ENCODE results near the gene NGFR.
"Not testable (repeated sequence)": the region's sequence is repeated elsewhere in the genome, so short reads cannot be mapped to it uniquely, and the experiment has no call there.

NGFR gene

DNA sequence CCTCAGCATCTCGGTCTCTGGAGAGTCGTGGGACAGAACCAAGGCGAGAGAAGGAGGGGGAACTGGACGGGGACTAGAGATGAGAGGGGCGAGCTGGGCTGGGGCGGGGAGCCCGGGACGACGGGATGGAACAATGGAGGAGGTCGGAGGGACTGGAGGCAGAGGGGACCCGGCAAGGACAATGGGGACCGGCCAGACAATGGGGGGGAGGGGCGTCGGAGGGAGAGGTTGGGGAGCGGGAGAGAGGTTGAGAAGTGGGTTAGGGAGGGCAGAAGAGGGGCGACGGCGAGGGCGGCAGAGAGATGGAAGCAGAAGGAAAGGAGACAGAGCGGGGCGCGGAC, 719 bp downstream of the NGFR start:
- no peak for DNase-seq (ENCODE audit: low read depth in 3 of 3, low spot score in 1 of 3)

DNA sequence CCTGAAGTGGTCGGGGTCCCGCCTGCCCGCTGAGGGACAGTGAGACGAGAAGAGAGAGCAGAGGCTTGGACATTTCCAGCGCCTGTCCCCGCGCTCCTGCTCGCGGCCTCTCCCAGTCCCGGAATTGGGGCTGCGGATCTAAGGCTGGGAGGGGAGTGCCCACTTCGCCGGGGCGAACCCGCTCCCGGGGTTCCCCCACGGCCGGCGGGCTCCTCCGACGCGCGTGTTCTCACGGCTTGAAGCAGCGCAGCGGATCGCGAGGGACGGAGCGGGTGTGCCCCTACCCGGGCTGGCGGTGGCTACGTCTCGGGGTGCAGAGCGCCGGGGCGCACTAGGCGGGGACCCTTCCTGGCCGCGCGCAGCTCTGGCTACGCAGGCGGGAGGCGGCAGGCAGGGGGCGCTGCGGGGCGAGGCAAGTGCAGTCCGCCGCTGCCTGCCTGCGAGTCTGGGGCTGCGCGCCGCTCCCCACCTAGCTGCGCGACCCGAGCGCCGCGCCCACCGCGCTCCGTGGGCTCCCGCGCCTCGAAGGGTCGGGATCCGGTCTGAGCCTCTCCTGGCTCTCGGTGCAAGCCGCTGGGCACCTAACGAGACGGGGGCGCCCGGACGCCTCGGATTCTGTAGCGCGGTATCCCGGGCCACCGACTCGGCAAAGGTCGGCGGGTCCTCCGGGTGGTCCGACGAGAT, 1.2 kb downstream of the NGFR start:
- peak; percentile 58 to 86 (median 65) for DNase-seq (ENCODE audit: low read depth in 3 of 3, low spot score in 1 of 3)

DNA sequence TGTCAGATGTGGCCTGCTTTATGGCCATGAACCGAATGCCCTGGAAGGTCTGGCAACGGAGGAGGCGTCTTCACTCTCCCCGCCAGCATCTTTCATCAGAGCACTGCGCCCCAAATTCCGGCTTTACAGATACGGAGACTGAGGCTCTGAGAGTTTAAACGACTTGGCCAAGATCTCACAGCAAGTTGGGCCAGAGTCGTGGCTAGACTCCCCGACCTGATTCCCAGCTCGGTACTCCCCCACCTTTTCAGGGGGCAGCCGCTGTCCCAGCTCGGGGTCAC, 1.7 kb downstream of the NGFR start:
- no peak for DNase-seq (ENCODE audit: low read depth in 3 of 3, low spot score in 1 of 3)

DNA sequence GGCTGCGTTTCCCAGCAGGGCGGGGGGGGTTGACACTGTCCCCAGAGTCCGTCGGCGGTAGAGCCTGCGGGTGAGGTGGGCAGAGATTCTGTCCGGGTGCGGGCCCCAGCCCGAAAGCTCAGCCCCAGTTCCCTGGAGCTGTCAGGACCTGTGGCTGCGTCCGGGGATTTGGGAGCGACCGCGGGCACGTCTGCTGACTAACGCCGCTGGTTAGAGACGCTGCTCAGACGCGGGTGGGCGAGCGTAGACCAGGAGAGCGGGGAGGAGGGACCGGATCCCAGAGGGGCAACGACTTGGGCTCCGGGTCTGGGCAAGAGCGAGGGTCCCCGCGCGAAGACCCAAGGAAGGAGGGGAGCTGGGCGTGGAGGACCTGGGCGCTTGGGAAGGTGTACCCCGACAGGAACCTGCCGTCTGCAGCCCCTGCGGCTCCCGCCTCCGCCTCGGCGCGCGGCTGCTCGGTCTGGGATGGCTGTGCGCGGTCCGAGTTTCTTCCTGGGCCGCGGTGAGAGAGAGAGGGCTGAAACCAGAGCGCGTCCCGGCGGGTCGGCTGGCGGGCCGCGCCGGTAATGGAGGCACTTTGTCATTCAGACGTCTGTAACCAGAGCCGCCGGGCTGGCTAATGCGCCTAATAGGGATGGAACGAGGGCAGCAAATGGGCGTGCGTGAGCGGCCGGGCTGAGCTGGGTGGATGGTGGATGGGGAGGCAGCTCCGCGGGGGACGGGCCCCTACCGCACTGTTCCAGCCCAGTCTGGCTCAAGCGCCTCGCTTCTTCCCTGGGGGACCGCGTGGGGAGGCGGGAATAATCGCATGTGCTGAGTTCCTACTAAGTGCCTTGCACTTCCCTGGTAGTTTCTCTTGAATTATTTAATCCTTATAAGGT, 2.3 kb downstream of the NGFR start:
- no peak for DNase-seq (ENCODE audit: low read depth in 3 of 3, low spot score in 1 of 3)

- DNase-seq (ENCODE audit: low read depth in 3 of 3, low spot score in 1 of 3), result no peak
These were observed 3.0 kb downstream of the NGFR start for GRCh38 chr17:49498029-49498615.

GRCh38 chr17:49501496-49501895, 6.4 kb downstream of the NGFR start:
- DNase-seq (ENCODE audit: low read depth in 3 of 3, low spot score in 1 of 3), result no peak

- DNase-seq (ENCODE audit: low read depth in 3 of 3, low spot score in 1 of 3), result no peak
These were observed 7.2 kb downstream of the NGFR start for GRCh38 chr17:49502254-49502653.

GRCh38 chr17:49502680-49503079, 7.6 kb downstream of the NGFR start:
- not testable (repeated sequence) for DNase-seq (ENCODE audit: low read depth in 3 of 3, low spot score in 1 of 3)

- no peak for DNase-seq (ENCODE audit: low read depth in 3 of 3, low spot score in 1 of 3)
These were observed 9.3 kb downstream of the NGFR start for GRCh38 chr17:49504369-49504768.

DNA sequence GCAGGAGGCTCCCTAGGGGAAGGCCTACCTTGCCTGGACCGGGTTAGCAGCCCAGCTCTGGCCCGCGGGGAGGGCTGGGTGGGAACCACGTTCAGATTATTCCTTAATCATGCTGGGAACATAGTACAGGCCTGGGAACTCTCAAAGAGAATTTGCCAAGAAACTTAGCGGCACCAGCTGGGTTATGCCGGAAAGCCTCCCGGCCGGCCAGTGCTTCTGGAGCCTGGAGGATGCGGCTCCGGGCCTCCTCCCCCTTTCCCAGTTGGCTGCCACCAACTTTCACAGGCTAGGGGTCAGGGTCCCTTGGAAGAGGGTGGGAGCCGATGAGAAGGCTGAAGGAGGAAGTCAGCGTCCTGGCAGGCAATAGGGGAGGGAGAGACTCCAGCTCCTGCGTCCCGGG, 10.8 kb downstream of the NGFR start:
- no peak for DNase-seq (ENCODE audit: low read depth in 3 of 3, low spot score in 1 of 3)

- no peak for DNase-seq (ENCODE audit: low read depth in 3 of 3, low spot score in 1 of 3)
These were observed 11.2 kb downstream of the NGFR start for GRCh38 chr17:49506282-49506681.

DNA sequence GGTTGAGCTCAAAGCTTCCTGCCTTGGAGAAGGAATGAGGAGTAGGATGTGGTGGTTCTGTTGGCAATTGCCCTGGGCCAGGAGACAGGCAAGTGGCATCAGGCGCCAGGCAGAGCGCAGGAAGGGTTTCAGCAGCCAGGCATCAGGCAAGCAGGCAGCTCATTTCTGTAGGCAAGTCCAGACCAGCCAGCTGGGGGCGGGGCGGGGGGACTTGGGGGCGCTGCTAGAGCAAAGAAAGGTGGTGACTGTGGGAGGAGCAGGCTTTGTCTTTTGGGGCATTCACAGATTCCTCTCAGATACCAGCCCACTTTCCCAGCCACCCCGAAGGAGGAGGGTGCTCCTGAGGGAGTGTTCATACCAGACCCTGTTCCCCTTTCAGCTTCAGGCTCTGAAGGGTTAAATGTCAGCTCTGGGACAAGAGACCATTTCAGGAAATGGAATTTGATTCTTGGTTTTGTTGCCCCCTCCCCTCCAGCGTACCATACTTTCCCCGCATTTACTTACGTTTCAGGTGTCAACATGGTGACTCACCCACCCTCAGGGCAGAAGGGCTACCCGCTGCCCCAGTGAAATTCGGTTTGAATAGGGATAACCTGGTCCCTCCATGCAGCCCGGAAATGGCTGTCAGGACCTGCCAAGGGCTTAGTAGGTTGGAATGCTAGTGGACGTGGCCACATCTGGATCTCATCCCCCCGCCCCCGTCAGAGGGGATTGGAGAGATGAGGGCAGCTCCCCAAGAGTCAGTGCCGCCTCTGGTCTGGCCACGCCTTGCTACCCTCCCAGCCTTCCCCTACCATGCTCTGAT, 13.2 kb downstream of the NGFR start:
- DNase-seq (ENCODE audit: low read depth in 3 of 3, low spot score in 1 of 3), result no peak

DNA sequence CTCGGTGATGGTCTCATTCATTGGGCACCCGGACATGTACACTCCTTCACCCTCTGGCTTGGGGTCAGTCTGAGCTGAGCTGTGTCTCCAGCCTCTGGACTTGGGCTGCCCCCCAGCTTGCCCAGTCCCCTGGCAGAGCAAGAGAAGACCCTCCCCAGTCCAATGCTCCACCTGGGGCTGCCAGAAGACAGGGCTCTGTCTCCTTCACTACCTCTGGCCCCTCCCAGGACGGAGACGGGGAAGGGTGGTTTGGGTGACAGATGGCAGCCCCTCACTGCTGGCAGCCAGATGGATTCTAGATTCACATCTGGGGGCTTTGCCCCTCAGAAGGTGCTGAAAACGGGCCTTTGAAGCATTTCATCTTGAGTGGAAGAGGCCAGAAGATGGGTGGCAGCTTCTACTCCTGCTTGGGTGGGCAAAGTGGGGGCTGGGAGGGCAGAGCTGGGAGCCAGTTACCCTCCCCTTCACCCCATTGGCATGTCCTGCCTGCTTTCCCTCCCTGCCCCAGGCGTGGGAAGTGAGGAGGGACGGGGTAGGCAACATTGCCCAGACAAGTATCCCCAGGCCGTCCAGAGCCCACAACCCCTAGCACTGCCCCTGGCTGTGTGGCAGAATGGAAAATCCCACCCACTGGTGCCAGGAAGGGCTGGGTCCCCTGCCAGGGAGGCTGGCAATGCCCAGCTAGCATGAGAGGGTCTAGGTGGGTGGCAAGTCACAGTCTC, 13.9 kb downstream of the NGFR start:
- no peak for DNase-seq (ENCODE audit: low read depth in 3 of 3, low spot score in 1 of 3)

GRCh38 chr17:49509588-49509917, 14.5 kb downstream of the NGFR start:
- DNase-seq (ENCODE audit: low read depth in 3 of 3, low spot score in 1 of 3), result no peak

- no peak for DNase-seq (ENCODE audit: low read depth in 3 of 3, low spot score in 1 of 3)
These were observed 15.1 kb downstream of the NGFR start for GRCh38 chr17:49510059-49510719.

- DNase-seq (ENCODE audit: low read depth in 3 of 3, low spot score in 1 of 3), result no peak
These were observed 15.6 kb downstream of the NGFR start for GRCh38 chr17:49510720-49511110.

DNA sequence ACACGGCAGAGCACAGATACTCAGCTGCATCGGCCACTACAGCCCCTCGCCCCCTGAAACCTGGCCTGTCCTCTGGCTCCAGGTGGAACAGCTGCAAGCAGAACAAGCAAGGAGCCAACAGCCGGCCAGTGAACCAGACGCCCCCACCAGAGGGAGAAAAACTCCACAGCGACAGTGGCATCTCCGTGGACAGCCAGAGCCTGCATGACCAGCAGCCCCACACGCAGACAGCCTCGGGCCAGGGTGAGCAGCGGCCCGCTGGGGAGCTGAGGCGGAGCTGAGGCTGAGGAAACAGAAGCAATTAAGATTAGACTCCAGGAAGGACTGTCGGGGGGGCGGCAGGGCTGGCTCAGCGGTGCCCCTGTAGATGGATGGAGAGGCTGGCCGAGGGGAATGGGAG, 16.7 kb downstream of the NGFR start:
- no peak for DNase-seq (ENCODE audit: low read depth in 3 of 3, low spot score in 1 of 3)

GRCh38 chr17:49512296-49513043, 17.4 kb downstream of the NGFR start:
- DNase-seq (ENCODE audit: low read depth in 3 of 3, low spot score in 1 of 3), result no peak

- no peak for DNase-seq (ENCODE audit: low read depth in 3 of 3, low spot score in 1 of 3)
These were observed 17.9 kb downstream of the NGFR start for GRCh38 chr17:49513044-49513395.

DNA sequence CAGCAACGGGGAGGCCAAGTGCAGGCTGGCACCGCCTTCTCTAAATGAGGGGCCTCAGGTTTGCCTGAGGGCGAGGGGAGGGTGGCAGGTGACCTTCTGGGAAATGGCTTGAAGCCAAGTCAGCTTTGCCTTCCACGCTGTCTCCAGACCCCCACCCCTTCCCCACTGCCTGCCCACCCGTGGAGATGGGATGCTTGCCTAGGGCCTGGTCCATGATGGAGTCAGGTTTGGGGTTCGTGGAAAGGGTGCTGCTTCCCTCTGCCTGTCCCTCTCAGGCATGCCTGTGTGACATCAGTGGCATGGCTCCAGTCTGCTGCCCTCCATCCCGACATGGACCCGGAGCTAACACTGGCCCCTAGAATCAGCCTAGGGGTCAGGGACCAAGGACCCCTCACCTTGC, 18.5 kb downstream of the NGFR start:
- DNase-seq (ENCODE audit: low read depth in 3 of 3, low spot score in 1 of 3), result no peak
